Lower leg skin (tissue), 3 donors: ENCODE data around the gene ADCY1.
"Not testable (repeated sequence)": the region's sequence is repeated elsewhere in the genome, so short reads cannot be mapped to it uniquely, and the experiment has no call there.

Experiments used
- CTCF ChIP-seq, 3 donors: fragments of 450-650 bp; IDR thresholded peaks; one replicate each; pipeline ENCODE4 v1.5.1; 2016; ENCODE audit warnings: antibody characterized with exemption in 3 of 3, mild to moderate bottlenecking in 3 of 3, moderate library complexity in 2 of 3
- POLR2A ChIP-seq, 2 donors: fragments of 450-650 bp; IDR thresholded peaks; one replicate each; pipeline ENCODE4 v1.6.1; 2016 to 2017; ENCODE audit warnings: antibody characterized with exemption in 2 of 2, mild to moderate bottlenecking in 1 of 2, moderate library complexity in 1 of 2

- not testable (repeated sequence) for TF ChIP-seq CTCF, POLR2A (IDR thresholded peaks at IDR 0.05)
Measured at GRCh38 chr7:45761545-45762205, 187.5 kb downstream of the ADCY1 start.
